Psoas muscle (tissue), 8 donors: ENCODE data around the gene ZSCAN30. TPM values are rescaled to one million over a fixed set of nuclear protein-coding genes. Genes with fewer than 3 reads are reported as not detected.

ENCODE experiments used
- ATAC-seq, 4 donors: fragments of 200-7000 bp; cut with Tn5 transposase; one replicate each; pipeline ENCODE4 v1.9.1; 2020; ENCODE audit warnings: moderate library complexity in 3 of 4, mild to moderate bottlenecking in 2 of 4
- DNase-seq, 2 donors: peaks; one replicate each; pipeline ENCODE4 v3.0.0-alpha.2; 2020
- H3K27ac ChIP-seq: fragments of 200-600 bp; one replicate; pipeline ENCODE4 v1.8.0; 2022
- H3K27me3 ChIP-seq, 3 donors: fragments of 200-600 bp in 1 of 3; one replicate each; pipeline versions ENCODE4 v1.6.1 to v1.8.0; 2013 to 2022; ENCODE audit warnings: low read length in 2 of 3, mild to moderate bottlenecking in 2 of 3, moderate library complexity in 1 of 3; ENCODE audit not compliant: insufficient read depth in 3 of 3
- H3K36me3 ChIP-seq, 2 donors: fragments of 200-600 bp in 1 of 2; one replicate each; pipeline versions ENCODE4 v1.6.1 to v1.8.0; 2013 to 2022; ENCODE audit warnings: low read depth in 1 of 2, mild to moderate bottlenecking in 1 of 2, moderate library complexity in 1 of 2; ENCODE audit not compliant: insufficient read depth in 1 of 2
- H3K4me1 ChIP-seq: fragments of 200-600 bp; one replicate; pipeline ENCODE4 v1.8.0; 2022
- H3K4me3 ChIP-seq: fragments of 200-600 bp; one replicate; pipeline ENCODE4 v1.8.0; 2022; ENCODE audit warnings: mild to moderate bottlenecking
- H3K9me3 ChIP-seq: fragments of 200-600 bp; one replicate; pipeline ENCODE4 v1.8.0; 2022
- WGBS, 3 donors: extraction: QIAGEN DNeasy Blood & Tissue Kit; methylation state at CpG; one replicate each; pipeline versions ENCODE4 v1.1.6 to v1.1.7; 2013; 5-methylcytosine and 5-hydroxymethylcytosine counted together
- intact Hi-C, 2 donors: fragments of 100-400 bp; cut with DNase I; formaldehyde crosslinking; loops; one replicate each; pipeline versions ENCODE4 v1.11.0 to v1.14.2; 2022
- polyA plus RNA-seq, 3 donors: library from polyadenylated mRNA; stranded (reverse); fragments of 200-250 nt; gene quantifications; one replicate each; pipeline ENCODE4 v1.2.3, GENCODE V29; 2013
- total RNA-seq, 4 donors: library from RNA; stranded (reverse); fragmentation: NEBNext Ultra II Directional in 2 of 4; extraction: Animal tissue kit (Norgen Biotek cat#: 25700) in 2 of 4; gene quantifications; one replicate each; pipeline versions ENCODE4 v1.2.1 to v1.2.4, GENCODE V29; 2021 to 2023
- TF ChIP-seq, protein P1 (sequence below): fragments of 200-600 bp; IDR thresholded peaks from one replicate; pipeline ENCODE4 v1.8.0; 2022; ENCODE audit warnings: antibody characterized with exemption
- donor health status: healthy with polysubstance abuse.
- donor health status: DM: no; HTN: no; CAD: no; lungs with moderate emphysema.
- donor health status: Bipolar disorder and iron deficiency.
- donor health status: healthy.
- donor health status: DM: yes; HTN: yes; CAD: no.
- donor health status: DM: no; HTN: no; CAD: no.
- donor health status: DM: no; HTN: no; CAD: no.
- donor health status: DM: yes; HTN: yes; CAD: no.

ZSCAN30 gene
- total and polyA plus RNA-seq, 7 donors = 3.0 to 12.2 (median 8.8) TPM

DNA sequence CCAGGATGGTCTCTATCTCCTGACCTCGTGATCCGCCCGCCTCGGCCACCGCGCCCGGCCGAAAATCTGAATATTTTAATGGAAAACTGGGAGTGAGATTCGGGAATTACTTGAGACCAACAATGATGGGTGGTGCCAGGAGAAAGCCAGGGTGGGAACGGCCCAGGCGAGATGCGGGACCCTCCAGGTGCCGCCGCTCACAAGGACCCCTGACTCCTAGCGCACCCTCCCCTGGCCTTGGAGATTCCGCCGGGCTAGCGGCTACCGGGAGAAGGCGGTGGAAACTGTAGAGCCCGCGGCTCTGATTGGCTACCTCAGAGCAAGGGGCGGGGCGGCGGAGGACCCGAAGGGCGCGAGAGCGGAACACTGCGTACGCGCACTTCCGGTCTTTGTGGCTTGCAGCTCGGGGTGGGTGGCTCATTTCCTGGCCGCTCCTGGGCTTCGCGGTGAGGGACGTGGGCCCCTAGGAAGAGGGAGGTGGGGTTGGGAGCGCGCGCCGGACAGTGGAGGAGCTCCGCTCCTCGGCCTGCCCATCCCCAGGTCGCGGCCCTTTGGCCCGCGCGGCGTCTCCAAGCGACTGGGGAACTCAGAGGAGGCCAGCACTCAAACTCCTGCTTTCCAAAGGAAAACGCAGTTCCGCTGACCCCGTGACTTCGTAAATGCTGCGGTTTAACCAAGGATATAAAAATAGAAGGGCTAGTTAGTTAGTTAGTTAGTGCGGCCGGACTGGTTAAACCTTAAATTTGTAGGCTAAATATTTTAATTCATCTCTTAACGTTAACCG, 49.2 kb downstream of the ZSCAN30 start, which contains the start of gene ZNF397:
ZNF397 (plus strand) TSS at position 371 of the 784 bp plus-strand sequence. CDS start 1,437 bp downstream, outside the sequence.
- DNase-seq = peak; percentile 99

DNA sequence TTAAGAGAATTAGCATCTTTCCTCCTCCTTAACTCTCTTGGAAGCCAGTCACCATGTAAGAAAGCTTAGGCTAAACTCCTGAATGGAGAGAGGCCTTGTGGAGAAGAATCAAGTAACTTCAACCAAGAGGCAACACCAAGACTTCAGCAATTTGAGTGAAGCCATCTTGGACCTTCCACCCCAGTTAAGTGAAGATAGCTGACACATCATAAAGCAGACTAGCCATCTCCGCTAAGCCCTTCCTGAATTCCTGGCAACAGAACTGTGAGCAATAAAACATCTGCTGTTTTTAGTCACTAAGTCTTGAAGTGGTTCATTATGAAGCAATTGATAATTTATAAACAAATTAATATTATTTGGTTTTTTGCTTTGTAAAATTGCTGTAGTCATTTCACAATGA, 50.7 kb downstream of the ZSCAN30 start:
- TF ChIP-seq, protein P1, sequence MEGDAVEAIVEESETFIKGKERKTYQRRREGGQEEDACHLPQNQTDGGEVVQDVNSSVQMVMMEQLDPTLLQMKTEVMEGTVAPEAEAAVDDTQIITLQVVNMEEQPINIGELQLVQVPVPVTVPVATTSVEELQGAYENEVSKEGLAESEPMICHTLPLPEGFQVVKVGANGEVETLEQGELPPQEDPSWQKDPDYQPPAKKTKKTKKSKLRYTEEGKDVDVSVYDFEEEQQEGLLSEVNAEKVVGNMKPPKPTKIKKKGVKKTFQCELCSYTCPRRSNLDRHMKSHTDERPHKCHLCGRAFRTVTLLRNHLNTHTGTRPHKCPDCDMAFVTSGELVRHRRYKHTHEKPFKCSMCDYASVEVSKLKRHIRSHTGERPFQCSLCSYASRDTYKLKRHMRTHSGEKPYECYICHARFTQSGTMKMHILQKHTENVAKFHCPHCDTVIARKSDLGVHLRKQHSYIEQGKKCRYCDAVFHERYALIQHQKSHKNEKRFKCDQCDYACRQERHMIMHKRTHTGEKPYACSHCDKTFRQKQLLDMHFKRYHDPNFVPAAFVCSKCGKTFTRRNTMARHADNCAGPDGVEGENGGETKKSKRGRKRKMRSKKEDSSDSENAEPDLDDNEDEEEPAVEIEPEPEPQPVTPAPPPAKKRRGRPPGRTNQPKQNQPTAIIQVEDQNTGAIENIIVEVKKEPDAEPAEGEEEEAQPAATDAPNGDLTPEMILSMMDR = no peak
- Histone ChIP-seq H3K9me3 (no peaks in the 10 kb centered on the region), H3K4me1 (peaks cover 12% of the 10 kb centered on the region), H3K36me3 (peaks cover 14 to 20% of the 10 kb centered on the region in 2 donors), H3K4me3 (no peak overlapping the region), H3K27ac (no peak overlapping the region), H3K27me3 (no peaks in the 10 kb centered on the region)
- no peak for DNase-seq
- ATAC-seq = no peak
- WGBS, 3 donors = 40 to 63% (median 56%) methylated on average over 1 of the region's 1 CpG
- intact Hi-C loops = loop anchor here (5.0 to 10.0 kb wide), 2 partner anchors 113 to 365 kb away; no protein-coding TSS in a partner anchor

More for the DNA sequence above, 49.2 kb downstream of the ZSCAN30 start, which contains the start of gene ZNF397:
- peak; percentile 100 for ATAC-seq
- Histone ChIP-seq H3K27ac (peak within 1 kb of the TSS; percentile 99), H3K4me1 (peaks cover 12% of the 10 kb centered on the region), H3K9me3 (no peaks in the 10 kb centered on the region), H3K27me3 (no peaks in the 10 kb centered on the region), H3K4me3 (peak within 1 kb of the TSS; percentile 90), H3K36me3 (peaks cover 21 to 36% of the 10 kb centered on the region in 2 donors)
- TF ChIP-seq, protein P1 = no peak
- WGBS, 3 donors = 0% methylated on average over 60 of the region's 60 CpGs
- intact Hi-C loops = loop anchor here (1.0 to 5.0 kb wide), 4 partner anchors 46 to 263 kb away; partner anchors contain the start of genes ZNF24 (in 1 of the 2) and ZSCAN30 (in 1 of the 2)

DNA sequence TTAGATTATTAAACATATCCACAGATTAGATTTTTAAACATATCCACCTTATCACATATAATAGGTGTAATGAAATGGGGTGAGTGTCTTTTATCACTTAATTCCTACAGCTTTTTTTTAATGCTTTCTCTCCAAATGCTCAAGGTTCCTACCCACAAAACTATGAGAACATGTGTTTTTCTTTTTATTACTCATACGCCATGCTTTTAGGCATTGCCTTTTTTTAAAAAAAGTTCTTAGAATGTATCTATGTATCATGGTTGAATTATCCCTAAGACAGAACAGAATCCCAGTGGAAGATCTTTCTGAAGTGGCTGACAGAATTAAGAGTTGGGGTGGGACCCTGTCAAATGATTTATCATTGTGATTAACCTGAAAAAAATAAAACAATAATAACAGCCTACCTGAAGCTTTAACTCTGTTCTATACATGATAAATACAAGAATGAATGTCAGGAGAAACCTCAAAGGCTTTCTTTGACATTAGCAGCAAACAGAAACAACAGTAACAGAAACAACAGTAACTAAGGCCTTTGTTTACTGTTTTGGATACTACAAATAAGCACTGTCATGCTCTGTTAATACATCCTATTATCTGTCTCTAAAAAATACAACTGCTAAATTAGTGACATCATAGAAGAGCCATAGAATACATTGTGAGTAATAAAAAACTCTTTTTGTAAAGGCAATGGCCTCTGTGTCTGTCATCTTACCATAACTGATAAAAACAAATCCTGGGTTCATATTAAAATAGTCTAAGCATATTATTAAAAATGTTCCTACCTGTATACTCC, 53.3 kb downstream of the ZSCAN30 start:
- H3K4me3 ChIP-seq = no peak overlapping the region
- H3K4me1 ChIP-seq = peaks cover 8% of the 10 kb centered on the region
- no peaks in the 10 kb centered on the region for H3K36me3 ChIP-seq
- H3K27ac ChIP-seq = no peak overlapping the region
- intact Hi-C loops = loop anchor here (5.0 to 10.0 kb wide), 2 partner anchors 116 to 362 kb away; no protein-coding TSS in a partner anchor
- DNase-seq = no peak
- 83 to 93% (median 84%) methylated on average over 1 of the region's 1 CpG for WGBS, 3 donors
- H3K27me3 ChIP-seq = no peaks in the 10 kb centered on the region
- H3K9me3 ChIP-seq = no peaks in the 10 kb centered on the region
- no peak for ATAC-seq
- TF ChIP-seq, protein P1 = no peak

DNA sequence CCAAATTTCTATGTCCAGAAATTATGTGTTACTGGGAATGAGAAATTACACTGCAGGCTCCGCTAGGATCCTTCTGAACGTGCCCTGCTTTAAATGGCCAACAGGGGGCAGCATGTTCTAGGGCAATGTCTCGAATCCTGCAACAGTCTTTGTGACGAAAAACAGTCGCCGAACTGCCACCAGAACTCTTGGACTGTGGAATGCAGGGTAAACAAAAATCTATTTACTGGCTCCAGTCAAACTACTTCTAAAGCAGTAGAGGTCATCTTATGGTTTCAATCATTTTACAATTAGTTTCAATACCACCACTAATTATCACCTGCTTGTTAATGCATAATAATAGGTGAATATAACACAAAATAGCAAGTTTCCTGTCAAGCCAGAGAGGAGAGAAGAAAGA, 59.0 kb downstream of the ZSCAN30 start:
- no peaks in the 10 kb centered on the region for H3K9me3 ChIP-seq
- H3K4me3 ChIP-seq = peak overlapping the region; percentile 49
- no peaks in the 10 kb centered on the region for H3K27me3 ChIP-seq
- ATAC-seq = peak; percentile 82 to 99 (median 93)
- peak; percentile 73 to 85 for DNase-seq
- intact Hi-C loops = loop anchor here in 1 of 2 donors (2.0 to 10.0 kb wide), 2 partner anchors 124 to 356 kb away; no protein-coding TSS in a partner anchor
- no peaks in the 10 kb centered on the region for H3K4me1 ChIP-seq
- no peak overlapping the region for H3K27ac ChIP-seq
- no peaks in the 10 kb centered on the region for H3K36me3 ChIP-seq
- 0 to 2% (median 1%) methylated on average over 6 of the region's 6 CpGs for WGBS, 3 donors
- TF ChIP-seq, protein P1 = peak; percentile 95
